Activated CD8-positive, alpha-beta memory T cell treated with anti-CD3 and anti-CD28 coated beads, Interleukin-2, amount 50 U/mL, for 4 hours (primary cell): ENCODE results near the gene LYPD6B.

Source experiments
- DNase-seq: peaks from one replicate; pipeline ENCODE4 v3.0.0-alpha.2; 2020

Gene LYPD6B

DNA sequence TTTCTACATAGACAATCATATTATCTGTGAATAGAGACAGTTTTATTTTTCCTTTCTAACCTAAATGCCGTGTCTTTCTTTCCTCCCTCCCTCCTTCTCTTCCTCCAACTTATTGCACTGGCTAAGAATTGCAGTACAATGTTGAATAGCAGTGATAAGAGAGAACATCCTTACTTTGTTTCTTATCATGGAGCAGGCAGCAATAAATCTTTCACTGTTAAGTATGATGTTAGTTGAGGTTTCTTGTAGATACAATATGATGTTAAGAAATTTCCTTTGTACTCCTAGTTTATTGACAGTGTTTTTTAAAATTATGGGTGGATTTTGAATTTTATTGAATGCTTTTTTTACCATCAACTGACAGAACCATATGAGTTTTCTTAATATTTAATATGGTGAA is 6.0 kb downstream of the LYPD6B start:
- no peak for DNase-seq

DNA sequence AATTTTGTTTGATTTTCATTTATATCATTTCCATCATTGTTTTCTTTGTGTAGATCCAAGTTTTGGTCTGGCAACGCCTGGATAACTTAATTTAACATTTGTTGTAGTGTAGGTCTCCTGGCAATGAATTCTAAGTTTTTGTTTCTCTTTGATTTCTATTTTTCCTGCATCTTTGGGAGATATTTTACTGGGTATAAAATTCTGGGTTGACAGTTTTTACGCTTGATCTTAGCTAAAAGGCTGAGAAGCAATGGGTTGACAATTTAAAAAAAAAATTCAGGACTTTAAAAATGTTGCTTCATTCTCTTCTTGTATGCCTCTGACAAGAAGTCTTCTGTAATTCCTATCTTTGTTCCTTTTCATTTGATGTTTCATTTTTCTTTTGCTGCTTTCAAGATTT is 8.6 kb downstream of the LYPD6B start:
- no peak for DNase-seq

DNA sequence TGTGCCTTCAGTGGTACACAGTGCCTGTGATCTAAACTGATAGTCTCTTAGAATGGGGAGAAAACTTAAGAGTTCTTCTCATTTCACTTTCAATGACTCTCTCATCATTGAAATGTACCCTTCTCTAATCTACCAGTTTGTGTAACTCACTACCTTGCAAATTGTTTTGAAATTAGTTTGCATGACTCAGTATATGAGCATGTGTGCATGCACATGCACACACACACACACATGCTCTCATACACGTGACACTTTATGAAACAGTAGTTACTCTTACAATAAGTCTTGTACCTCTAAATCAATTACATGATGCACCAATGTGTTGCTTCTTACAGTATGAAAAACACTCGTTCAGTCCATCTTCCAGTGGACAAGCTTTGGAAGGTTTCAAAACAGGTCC is 10.6 kb downstream of the LYPD6B start:
- DNase-seq = no peak

DNA sequence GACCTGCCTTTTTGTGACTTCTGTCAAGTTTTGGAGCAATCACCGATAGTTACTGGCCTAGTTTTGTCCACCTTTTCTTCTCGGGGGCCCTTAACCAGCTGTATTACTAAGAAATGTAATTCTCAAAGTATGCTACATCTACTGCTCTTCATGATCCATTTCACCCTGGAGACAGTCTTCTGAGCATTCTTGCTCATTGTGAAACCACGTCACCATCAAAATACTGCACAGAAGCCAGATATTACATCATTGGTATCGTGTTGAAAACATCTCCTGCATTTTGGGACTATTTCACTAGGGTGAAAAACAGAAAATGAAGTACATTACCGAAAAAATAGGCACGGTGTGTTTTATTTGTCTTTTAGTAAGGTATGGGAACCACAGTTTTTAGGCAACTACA is 11.7 kb downstream of the LYPD6B start:
- DNase-seq = no peak

DNA sequence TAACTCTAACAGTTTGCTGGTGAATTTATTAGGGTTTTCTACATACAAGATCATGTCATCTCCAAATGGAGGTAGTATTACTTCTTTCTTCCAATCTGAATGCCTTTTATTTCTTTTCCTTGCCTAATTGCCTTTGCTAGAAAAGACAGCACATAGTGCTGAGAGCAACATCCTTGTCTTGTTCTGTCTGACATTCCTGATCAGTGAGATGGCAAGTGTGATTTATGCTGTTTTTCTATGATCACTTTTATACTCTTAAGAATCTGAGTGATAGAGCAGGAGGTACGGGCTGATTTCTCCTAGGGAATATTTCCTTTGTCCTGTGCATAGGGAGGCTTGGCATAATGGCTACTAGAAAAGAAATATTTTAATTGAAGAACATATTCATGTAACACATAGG is 17.3 kb downstream of the LYPD6B start:
- no peak for DNase-seq

DNA sequence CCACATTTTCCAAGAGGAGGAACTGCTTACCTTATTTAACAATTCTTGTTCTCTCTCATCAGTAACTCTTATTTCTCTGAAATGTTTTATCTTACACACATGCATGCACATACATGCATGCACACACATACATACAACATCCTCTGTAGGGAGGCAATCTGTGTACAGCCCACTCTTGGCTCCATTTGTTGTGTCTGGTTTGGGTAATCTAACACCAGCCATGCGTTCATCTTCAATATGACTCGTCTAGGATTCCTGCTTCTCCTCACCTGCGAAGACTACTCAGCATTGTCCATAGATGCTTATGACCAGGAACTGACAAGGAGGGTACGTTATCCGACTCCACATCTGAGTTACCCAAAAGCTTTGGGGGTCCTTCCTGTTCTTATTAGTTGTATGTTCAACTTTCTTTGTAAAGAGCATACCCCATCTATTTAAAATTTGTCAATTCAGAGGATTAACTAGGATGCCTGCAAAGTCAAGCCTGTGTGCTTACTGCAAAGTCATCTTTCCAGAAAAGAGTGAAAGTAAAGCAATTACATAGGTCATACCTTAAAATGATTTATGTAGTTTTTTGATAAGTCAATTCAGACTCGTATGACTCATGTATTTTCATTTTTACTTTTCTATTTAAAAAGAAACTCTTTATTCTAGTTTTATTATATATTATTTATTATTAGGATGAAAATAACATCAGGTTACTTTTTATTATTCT is 18.2 kb downstream of the LYPD6B start:
- no peak for DNase-seq

DNA sequence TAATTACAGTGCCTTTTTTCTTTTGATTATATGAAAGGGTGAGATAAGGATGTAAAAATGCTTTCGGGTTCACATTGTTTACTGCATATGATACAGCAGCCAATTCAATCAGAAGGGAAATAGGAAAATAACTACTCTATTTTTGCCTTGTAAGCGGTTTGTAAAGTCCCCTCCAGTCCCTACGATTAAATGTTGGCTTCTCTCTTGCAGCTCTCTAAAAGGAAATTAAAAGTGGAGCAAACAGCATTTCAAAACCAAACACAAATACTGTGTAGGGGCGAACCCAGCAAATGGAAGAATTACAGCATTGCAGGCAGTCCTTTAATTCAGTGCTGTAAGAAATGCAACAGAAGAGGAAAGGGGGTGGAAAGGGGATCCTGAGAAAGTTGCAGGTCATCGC is 18.9 kb downstream of the LYPD6B start:
- no peak for DNase-seq

DNA sequence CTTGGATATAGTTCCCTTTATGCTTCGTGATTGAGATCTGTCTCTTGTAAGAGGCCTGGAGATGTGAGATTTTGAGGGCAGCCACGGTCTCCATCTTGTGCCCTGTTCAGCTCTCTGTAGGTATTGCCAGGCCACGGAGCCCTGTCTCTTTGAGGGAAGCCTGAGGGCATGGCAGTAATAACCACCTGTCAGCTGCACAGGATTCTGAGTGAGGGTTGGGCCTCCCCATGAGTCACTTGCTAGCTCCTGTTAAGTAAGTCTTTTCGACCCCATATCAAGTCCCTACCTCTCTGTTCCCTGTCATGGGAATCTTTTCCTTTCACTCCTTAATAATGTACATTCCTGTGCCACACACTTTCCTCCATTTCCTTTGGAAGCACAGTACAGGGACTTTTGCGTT is 20.4 kb downstream of the LYPD6B start:
- DNase-seq = no peak

DNA sequence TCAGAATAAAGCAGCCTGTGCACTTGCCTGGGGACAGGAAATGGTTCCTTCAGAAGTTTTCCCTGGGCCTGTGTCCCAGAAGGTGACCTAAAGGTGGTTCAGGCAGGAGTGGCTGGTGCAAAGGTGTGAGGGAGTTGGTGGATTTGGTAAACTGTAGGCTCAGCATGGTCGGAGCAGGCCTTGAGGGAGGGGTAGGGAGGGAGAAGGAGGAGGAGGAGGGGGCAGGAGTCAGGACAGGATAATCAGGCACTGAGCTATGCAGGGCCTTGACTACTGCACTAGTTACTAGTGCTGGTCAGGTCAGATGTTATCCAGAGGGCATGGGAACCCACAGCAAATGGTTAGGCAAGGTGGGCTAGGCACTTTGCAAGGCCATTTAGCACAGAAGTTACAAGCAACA is 21.3 kb downstream of the LYPD6B start:
- no peak for DNase-seq

DNA sequence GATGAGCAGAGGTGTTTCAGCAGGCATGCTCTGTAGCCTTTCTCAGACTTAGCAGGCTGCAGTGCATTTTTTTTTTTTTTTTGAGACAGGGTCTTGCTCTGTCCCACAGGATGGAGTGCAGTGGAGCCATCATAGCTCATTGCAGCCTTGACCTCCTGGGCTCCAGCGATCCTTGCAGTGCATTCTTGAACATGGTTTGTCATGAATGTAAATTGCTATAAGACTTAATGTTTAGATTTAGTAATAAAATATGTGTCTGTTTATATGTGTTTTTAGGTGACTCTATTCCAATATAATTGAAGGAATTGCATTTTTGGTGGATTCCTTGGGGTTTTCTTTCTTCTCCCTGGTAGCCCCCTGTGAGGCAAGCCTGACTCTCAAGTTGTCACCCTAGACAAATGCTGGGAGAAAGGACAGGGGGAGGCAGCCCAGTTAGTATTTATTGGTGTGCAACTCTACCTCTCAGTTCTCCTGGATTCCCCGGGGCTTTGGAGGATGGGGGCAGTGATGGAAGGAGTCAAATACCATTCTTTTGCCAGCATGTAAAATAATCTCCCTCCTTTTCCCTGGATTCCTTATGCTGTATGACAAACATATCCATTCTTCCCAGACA is 22.7 kb downstream of the LYPD6B start:
- no peak for DNase-seq

DNA sequence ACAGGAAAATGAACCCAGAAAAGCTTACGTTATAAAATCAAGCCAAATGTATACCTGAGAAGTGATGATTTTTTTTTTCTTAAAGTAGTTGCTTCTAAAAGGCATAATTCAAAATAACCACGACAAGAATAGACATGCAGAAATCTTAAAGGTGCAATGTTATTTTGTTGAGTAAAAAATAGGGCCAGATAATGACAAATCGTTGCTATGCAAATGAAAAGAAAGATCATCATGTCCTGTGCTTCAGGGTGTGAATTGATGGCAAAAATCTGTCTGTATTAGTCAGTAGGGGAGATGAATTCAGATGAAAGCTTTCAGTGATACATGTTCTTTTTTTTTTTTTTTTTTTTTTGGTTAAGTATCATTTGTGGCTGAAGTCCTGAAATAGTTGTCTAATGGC is 24.0 kb downstream of the LYPD6B start:
- no peak for DNase-seq

DNA sequence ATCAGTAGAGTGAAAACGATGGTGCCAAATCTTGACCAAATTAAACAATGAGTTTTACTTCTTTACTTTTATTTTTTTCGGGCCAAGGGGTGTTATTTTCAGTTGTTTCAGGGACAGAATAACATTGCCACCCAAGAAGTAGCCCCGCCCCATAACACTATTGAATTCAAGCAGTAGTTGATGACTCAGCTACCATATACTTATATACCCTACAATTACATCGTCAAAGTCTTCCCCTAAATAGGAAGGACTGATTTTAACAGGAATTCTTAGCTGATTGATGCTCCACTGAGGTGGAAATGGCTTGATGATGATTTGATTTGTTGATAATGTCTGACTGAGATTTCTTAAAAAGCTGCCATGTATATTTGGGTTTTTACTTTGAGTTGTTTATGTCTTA is 24.7 kb downstream of the LYPD6B start:
- no peak for DNase-seq

DNA sequence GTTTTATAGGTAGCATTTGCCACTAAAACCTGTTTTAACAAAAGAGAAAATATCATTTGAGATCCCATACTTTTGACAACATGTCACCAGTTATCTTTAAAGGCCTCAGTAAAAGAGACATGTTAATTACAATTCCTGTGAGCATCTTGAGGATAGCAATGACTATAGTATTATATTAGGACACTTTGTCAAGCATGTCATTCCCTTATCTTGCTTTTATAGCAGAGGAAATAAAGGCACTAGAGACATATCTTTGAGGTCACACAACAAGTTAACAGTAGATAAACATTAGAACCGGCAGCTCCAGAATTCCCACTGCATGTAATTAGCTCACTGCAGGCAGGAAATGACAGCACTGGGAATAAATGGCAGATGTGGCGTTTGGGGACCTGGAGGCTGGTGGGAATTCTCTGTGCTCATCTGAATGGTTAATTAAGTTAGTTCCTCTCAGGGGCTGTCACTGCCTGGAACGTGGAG is 25.9 kb downstream of the LYPD6B start:
- no peak for DNase-seq

DNA sequence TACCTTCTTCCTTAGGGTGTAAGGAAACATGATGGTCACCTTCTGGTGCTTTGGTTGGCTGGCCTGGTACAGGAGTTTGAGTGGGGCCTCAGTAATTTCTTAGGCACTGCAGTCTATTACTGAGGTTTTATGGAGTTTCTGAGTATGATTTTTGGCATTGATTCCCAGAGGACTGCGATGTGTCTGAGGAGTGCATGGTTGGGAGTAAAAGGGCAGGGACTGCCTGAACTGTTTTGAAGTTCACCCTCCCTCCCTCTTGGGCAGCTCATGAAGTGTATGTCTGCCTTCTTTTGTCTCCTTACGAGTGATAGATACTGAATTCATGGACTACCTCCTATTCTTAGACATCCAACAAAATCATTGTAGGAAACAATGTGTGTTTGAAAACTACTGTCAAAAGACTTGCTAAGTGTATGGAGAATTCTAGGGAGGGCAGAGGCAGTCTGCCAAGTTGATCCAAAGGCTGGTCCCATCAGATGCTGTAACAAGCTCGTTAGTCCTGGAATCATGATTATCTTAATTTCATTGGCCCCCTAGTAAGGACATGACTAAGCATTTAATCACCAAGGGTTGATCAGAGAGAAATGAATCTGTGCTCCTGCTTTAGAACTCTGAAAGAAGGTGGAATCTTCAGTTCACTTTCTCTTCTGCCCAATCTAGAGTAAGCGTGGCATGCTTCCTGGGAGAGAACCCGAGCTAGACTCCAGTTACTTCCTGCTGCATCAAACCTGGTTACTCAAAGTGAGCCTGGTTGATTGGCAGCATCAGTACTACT is 26.5 kb downstream of the LYPD6B start:
- DNase-seq = no peak

DNA sequence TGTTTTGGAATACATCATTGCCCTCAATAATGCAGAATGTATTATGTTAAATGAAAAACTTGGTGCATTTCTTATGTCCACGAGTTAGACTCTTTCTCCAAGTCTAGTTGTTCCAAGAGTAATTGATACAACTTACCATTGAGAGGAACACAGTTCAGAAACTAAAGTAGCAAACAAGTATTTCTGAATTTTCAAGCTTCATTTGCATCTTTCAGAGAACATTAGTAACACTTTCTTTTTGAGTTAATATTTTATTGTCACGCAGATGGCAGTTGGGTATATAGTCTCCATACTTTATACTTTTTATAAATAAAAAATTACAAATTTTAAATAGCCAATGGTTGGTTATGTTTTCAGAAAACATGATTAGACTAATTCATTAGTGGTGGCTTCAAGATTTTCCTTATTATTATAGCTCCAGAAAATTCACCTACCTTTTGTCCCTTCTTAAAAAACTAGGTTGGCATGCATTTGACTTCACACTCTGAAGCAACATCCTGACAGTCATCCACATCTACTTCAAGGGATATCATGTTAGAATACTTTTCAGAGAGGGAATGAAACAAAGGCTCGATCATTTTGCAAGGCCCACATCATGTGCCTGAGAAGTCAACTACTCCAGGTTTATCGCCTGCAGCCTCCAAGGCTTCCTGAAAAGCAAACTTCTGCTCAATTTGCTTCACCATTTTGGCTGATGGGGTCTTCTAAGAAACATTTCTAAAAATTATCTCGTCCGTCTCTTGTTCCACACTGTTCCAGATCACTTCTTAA is 29.9 kb downstream of the LYPD6B start:
- no peak for DNase-seq

DNA sequence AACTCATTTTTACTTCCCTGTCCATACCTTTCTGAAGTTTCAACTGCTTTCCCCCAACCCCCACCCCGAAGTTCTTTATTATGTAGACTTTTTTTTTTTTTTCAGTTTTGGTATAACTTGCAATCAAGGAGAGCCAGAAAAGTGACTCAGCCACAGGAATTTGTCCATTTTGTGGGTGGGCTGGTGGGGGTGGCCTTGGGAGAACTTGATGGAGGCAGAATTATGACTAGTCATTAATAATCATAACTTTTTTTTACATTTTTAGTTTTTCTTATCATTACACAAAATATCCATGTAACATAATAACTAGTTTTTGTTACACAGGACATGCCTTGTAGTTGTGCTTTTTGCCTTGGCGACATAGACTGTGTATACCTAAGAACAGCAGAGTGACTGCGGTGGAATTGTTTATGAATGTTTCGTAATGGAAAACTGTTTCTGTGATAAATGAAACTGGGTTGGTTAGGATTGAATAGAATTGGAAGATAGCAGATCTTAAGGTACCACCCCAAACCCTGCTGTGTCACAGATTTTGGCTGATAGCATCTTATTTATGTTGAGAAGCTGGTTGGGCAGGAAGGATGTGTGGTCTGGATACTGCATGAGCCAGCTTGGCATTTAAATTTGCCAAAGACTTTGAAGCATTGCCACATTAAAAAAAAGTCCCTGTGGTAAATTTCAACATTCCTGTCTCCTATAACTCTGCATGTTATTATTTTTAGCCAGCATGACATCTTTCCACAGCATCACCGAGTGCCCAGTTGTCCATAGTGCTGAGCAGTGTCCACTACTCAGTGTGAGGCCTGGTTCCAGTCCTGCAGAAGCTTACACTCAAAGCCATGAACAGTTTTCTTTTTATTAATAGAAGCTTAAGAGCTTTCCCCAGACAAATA is 30.7 kb downstream of the LYPD6B start:
- no peak for DNase-seq

DNA sequence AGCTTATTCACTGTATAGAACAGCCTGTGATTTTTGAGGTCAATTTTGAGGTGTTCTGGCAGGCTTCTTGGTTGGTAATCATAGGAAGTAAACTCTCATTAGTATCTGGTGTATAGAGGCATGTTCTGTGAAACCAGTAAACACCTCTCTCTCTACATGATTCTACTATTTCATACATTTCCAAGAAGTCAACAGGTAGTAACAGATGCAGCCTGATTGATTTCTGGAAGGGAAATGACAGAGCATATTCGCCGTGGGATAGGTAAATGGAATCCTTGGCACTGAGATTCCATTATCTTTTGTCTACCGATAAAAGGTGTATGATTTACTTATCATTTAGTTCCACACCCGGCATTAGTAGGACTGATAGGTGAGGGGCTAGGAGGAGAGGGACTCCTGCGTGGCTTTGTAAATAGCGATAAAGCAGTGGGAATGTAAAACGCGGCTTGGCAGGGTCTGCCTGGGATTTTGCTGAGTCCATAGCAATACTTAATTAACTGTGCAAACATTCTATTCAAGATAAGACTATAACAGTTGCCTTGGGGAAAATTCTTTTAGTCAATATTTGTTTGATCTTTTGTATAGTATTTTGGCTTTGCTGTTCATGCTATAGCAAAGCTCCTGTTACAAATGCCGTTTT is 32.3 kb downstream of the LYPD6B start:
- no peak for DNase-seq

DNA sequence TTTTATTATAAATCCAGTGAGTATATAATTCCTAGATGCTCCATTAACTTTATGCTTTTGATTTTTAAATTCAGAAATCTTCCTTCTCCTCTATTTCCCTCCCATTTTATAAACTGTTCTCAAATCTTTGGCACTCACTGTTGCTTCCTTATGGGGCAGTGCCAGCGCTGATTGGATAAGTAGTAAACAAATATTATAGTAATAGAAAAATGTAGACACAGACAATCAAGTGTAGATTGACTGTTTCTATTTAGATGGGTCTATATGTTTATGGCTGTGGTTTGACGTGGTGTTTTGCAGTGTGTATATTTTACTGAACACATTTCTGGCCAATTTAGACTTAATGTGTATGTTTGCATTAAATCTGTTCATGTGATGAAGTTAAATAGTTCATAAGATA is 36.6 kb downstream of the LYPD6B start:
- DNase-seq = no peak

DNA sequence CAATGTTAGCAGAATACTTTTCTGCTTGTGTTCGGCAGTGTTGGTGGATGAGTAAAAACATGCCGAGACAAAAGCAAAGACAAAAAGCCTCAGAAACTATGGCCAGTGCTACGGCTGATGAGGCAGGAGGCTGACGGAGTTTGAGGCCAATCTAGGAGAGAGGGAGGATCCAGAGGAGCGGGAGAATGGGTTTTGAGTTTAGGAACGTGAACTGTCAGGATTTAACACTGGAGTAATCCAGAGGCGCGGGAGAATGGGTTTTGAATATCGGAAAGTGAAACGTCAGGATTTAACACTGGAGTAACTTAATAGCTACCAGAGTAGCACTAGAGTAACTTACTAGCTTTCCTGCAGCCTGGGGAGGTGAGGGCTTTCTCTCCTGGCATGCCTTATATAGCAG is 37.4 kb downstream of the LYPD6B start:
- no peak for DNase-seq

DNA sequence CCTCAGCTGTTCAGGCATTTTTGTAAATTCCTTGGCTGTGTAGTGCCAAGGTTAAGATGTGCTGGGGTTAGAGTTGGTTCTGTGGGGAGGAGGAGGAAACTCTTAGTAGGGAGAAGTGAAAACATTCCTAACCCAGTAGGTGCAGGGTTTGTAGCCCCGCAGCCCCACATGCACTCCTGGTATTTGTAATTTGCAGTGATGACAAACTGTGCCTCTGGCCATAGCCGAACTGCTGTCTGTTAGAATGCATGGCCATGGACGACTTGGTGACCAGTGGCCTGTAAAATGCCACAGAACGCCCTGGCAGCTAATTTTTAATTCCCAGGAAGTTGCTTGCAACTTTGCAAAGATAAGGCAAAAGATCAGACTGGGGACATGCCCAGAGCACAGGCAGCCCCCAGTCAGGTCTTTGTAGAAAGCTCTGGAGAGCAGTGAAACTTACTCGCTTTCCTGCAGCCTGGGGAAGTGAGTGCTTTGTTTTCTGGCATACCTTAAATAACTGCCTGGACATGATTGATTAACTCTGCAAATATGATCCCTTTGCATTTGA is 38.4 kb downstream of the LYPD6B start:
- no peak for DNase-seq

DNA sequence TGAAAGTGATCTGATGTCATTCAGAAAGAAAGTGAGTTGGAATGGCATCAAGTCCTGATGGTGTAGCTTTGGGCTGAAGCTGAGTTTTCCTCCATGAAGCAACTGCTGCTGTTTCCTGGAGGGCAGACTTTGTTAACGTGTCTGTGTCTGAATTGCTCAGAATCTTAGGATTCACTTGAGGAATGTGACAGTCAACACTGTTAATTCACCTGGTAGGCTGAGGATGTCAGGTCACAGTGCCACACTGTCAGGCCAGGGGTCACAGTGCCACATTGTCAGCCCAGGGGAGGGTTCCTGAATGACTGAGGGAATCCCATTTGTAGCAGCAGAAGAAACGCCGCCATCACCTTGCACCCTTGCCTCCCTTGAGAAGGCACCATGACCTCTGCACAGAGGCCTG is 39.4 kb downstream of the LYPD6B start:
- DNase-seq = no peak

DNA sequence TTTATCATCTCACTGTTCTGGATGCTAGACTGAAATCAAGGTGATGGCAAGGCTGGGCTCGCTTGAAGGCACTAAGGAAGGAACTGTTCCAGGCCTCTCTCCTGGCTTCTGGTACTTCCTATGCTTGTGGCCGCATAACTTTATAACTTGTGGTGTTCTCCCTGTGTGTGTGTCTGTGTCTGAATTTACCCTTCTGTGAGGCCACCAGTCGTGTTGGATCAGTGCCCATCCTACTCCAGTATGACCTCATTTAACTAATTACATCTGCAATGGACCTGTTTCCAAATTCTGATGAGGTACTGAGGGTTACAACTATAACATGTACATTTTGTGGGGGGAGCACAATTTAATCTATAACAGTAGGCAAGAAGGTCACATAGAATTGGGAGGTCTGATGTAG is 41.6 kb downstream of the LYPD6B start:
- DNase-seq = no peak
